Glutamatergic neuron (in vitro differentiated cells): ENCODE results near the gene TFF3. TPM values are rescaled to one million over a fixed set of nuclear protein-coding genes. Genes with fewer than 3 reads are reported as not detected.

Source experiments
- DNase-seq: peaks from one replicate; pipeline ENCODE4 v3.0.0; 2022
- H3K27ac Mint-ChIP-seq: one replicate; pipeline ENCODE4 v1.8.0; 2020; ENCODE audit warnings: mild to moderate bottlenecking, mixed read lengths, inconsistent platforms; ENCODE audit not compliant: unreplicated experiment
- H3K27me3 Mint-ChIP-seq: one replicate; pipeline ENCODE4 v1.8.0; 2020; ENCODE audit warnings: mild to moderate bottlenecking, moderate library complexity, mixed read lengths, inconsistent platforms; ENCODE audit not compliant: unreplicated experiment
- H3K36me3 Mint-ChIP-seq: one replicate; pipeline ENCODE4 v1.8.0; 2020; ENCODE audit warnings: mild to moderate bottlenecking, mixed read lengths, inconsistent platforms; ENCODE audit not compliant: unreplicated experiment
- H3K4me1 Mint-ChIP-seq: one replicate; pipeline ENCODE4 v1.8.0; 2020; ENCODE audit warnings: mild to moderate bottlenecking, low read depth, mixed read lengths, inconsistent platforms; ENCODE audit not compliant: unreplicated experiment
- H3K4me3 Mint-ChIP-seq: one replicate; pipeline ENCODE4 v1.8.0; 2020; ENCODE audit warnings: mild to moderate bottlenecking, mixed read lengths, inconsistent platforms; ENCODE audit not compliant: unreplicated experiment
- H3K9me3 Mint-ChIP-seq: one replicate; pipeline ENCODE4 v1.8.0; 2020; ENCODE audit warnings: mild to moderate bottlenecking, moderate library complexity, mixed read lengths, inconsistent platforms; ENCODE audit not compliant: unreplicated experiment
- CTCF ChIP-seq: fragments of 200-600 bp; sonication (generic); IDR thresholded peaks from one replicate; pipeline ENCODE4 v1.5.0; 2021; ENCODE audit not compliant: partially characterized antibody, unreplicated experiment
- total RNA-seq: library from RNA; stranded (reverse); fragmentation: NEBNext Ultra II Directional; extraction: Animal tissue kit (Norgen Biotek cat#: 25700); gene quantifications from one replicate; pipeline ENCODE4 v1.2.1, GENCODE V29; 2021; ENCODE audit not compliant: unreplicated experiment

TFF3 gene
- total RNA-seq, 1 donor from 2014 or later = not detected

GRCh38 chr21:42301371-42302075 lies 13.7 kb downstream of the TFF3 start:
- no peaks in the 10 kb centered on the region for H3K36me3 Mint-ChIP-seq
- peaks cover 11% of the 10 kb centered on the region for H3K4me1 Mint-ChIP-seq
- no peak for DNase-seq
- peaks cover 5% of the 10 kb centered on the region for H3K9me3 Mint-ChIP-seq
- H3K27me3 Mint-ChIP-seq = peaks cover 2% of the 10 kb centered on the region
- no peak for TF ChIP-seq CTCF
- H3K4me3 Mint-ChIP-seq = no peak overlapping the region
- H3K27ac Mint-ChIP-seq = no peak overlapping the region

- no peaks in the 10 kb centered on the region for H3K36me3 Mint-ChIP-seq
- no peak overlapping the region for H3K4me3 Mint-ChIP-seq
- H3K9me3 Mint-ChIP-seq = peaks cover 5% of the 10 kb centered on the region
- no peak for TF ChIP-seq CTCF
- peaks cover 5% of the 10 kb centered on the region for H3K27me3 Mint-ChIP-seq
- H3K4me1 Mint-ChIP-seq = peaks cover 10% of the 10 kb centered on the region
- DNase-seq = no peak
- H3K27ac Mint-ChIP-seq = no peak overlapping the region
Observed at GRCh38 chr21:42300956-42301355, 14.3 kb downstream of the TFF3 start.

GRCh38 chr21:42300045-42300583 lies 15.1 kb downstream of the TFF3 start:
- H3K27ac Mint-ChIP-seq = no peak overlapping the region
- no peak for TF ChIP-seq CTCF
- peaks cover 5% of the 10 kb centered on the region for H3K9me3 Mint-ChIP-seq
- H3K36me3 Mint-ChIP-seq = no peaks in the 10 kb centered on the region
- H3K27me3 Mint-ChIP-seq = peaks cover 5% of the 10 kb centered on the region
- peaks cover 10% of the 10 kb centered on the region for H3K4me1 Mint-ChIP-seq
- no peak overlapping the region for H3K4me3 Mint-ChIP-seq
- no peak for DNase-seq

- peaks cover 10% of the 10 kb centered on the region for H3K4me1 Mint-ChIP-seq
- TF ChIP-seq CTCF = no peak
- H3K4me3 Mint-ChIP-seq = no peak overlapping the region
- no peak for DNase-seq
- no peaks in the 10 kb centered on the region for H3K36me3 Mint-ChIP-seq
- H3K27ac Mint-ChIP-seq = no peak overlapping the region
- peaks cover 7% of the 10 kb centered on the region for H3K27me3 Mint-ChIP-seq
- H3K9me3 Mint-ChIP-seq = peaks cover 5% of the 10 kb centered on the region
Observed at GRCh38 chr21:42299324-42300044, 15.7 kb downstream of the TFF3 start.

GRCh38 chr21:42298657-42299056 lies 16.6 kb downstream of the TFF3 start:
- Mint-ChIP-seq H3K27me3 (peaks cover 5% of the 10 kb centered on the region), H3K4me1 (peaks cover 10% of the 10 kb centered on the region), H3K27ac (no peak overlapping the region), H3K9me3 (peaks cover 5% of the 10 kb centered on the region), H3K36me3 (no peaks in the 10 kb centered on the region), H3K4me3 (no peak overlapping the region)
- no peak for TF ChIP-seq CTCF
- no peak for DNase-seq
